Activated T-helper 1 cell treated with anti-CD3 and anti-CD28 coated beads, Interleukin-12 subunit alpha, Interleukin-12 subunit beta, Interleukin-2, Interleukin-4 antibody, amounts not matched to agents 30 ng/mL and 10 ng/mL and 1 ng/mL, durations not matched to agents 14 hours and 24 hours and 36 hours (primary cell): ENCODE results near the gene AUTS2. TPM values are rescaled to one million over a fixed set of nuclear protein-coding genes. Genes with fewer than 3 reads are reported as not detected.

Experiments
- DNase-seq: peaks from one replicate; pipeline ENCODE4 v3.0.0; 2021; ENCODE audit warnings: low spot score
- H3K27ac Mint-ChIP-seq: one replicate; pipeline ENCODE4 v1.8.0; 2021; ENCODE audit warnings: mild to moderate bottlenecking, mixed read lengths
- H3K27me3 Mint-ChIP-seq: one replicate; pipeline ENCODE4 v1.8.0; 2022; ENCODE audit warnings: mild to moderate bottlenecking, moderate library complexity, mixed read lengths; ENCODE audit not compliant: insufficient read depth
- H3K36me3 Mint-ChIP-seq: one replicate; pipeline ENCODE4 v1.8.0; 2021; ENCODE audit warnings: low read depth, mixed read lengths
- H3K4me1 Mint-ChIP-seq: one replicate; pipeline ENCODE4 v1.8.0; 2021; ENCODE audit warnings: low read depth, mixed read lengths
- H3K4me3 Mint-ChIP-seq: one replicate; pipeline ENCODE4 v1.8.0; 2021; ENCODE audit warnings: mild to moderate bottlenecking, moderate library complexity, mixed read lengths
- H3K9me3 Mint-ChIP-seq: one replicate; pipeline ENCODE4 v1.8.0; 2021; ENCODE audit warnings: mixed read lengths
- intact Hi-C: fragments of 100-400 bp; cut with micrococcal nuclease; formaldehyde crosslinking; loops from one replicate; pipeline ENCODE4 v1.15.1; 2024
- total RNA-seq: library from RNA; stranded (reverse); gene quantifications from 2 replicates; pipeline ENCODE4 v1.2.3, GENCODE V29; 2022

Gene AUTS2
- total RNA-seq, 1 donor from 2014 or later: 2.7 TPM

DNA sequence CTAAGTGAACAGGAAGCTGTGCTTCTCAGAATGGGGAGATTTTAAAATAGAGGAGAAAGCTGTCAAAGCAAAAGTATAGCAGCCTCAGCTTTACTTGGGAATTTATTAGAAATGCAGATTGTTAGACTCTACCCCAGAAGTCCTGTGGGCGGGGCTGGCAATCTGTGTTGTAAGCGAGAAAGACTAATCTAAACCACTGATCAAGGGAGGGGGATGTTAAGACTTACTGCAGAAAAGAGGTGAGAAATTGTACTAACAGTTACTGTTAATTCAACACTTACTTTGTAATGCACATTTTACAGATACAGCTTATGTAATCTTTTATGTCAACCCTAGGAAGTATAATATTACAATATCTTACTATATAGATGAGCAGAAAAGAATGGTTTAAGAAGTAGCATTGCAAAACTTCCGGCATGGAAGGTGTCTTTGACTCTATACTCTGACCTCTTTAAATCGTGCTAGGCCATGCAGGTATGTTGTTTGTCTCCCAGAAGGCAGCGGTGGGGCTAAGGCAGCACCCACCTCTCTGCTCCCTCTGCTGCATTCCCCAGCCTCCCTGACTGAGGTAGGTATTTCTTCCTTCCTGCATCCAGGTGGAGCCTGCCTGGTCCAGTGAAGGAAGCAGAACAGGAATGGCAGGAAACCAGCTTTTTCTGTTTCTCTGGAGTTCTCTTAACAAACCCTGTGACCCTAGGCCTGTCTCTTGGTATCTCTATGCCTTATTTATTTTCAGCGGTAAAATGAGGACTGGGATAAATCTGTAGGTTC lies 462.2 kb downstream of the AUTS2 start:
- H3K4me3 Mint-ChIP-seq: no peak overlapping the region

DNA sequence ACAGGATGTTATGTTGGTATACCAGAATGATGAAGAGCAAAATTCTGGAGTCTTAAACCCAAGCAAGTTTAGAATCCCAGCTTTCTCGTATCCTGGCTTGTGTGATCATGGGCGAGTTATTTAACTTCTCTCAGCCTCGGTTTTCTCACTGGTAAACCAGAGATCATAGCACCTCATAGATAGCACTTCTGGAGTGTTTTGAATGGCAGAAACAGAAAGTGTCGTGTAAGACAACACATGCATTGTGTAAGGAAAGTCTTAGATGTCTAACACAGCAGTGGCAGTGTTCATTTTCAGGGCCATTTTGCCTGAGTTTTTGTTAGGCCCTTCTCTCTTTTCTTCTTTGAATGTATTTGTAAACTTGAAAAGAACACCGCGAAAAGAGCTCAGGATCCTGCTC lies 465.1 kb downstream of the AUTS2 start:
- no peak overlapping the region for H3K27ac Mint-ChIP-seq
- no peak for DNase-seq
- H3K27me3 Mint-ChIP-seq: no peaks in the 10 kb centered on the region
- H3K4me3 Mint-ChIP-seq: no peak overlapping the region
- intact Hi-C loops: no loop called here
- H3K4me1 Mint-ChIP-seq: no peaks in the 10 kb centered on the region
- no peaks in the 10 kb centered on the region for H3K36me3 Mint-ChIP-seq
- peaks cover 3% of the 10 kb centered on the region for H3K9me3 Mint-ChIP-seq

More for the DNA sequence above, 462.2 kb downstream of the AUTS2 start:
- Mint-ChIP-seq H3K36me3 (no peaks in the 10 kb centered on the region), H3K9me3 (peaks cover 3% of the 10 kb centered on the region), H3K27ac (no peak overlapping the region), H3K27me3 (no peaks in the 10 kb centered on the region), H3K4me1 (no peaks in the 10 kb centered on the region)
- DNase-seq: no peak
- intact Hi-C loops: no loop called here

DNA sequence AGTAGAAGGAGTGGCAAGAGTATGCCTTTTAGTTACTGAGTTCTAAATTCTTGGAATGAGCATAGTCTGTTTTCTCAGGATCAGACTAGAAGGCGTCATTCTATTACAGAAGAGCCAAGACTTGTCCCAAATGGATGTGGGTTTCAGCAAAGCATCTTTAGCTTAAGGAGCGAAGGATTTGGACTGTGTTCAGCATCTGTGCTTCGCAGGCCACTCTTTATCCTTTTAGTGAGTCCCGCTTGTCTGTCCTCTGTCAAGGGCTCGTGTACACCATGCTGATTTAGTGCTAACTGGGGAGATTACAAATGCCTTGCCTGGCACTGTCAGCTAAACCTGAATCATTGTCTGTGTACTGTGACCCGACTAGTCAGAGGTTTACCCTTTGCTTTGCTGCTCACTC lies 465.7 kb downstream of the AUTS2 start:
- Mint-ChIP-seq H3K27me3 (no peaks in the 10 kb centered on the region), H3K36me3 (no peaks in the 10 kb centered on the region), H3K4me3 (no peak overlapping the region), H3K9me3 (peaks cover 3% of the 10 kb centered on the region), H3K4me1 (no peaks in the 10 kb centered on the region), H3K27ac (no peak overlapping the region)
- DNase-seq: no peak
- intact Hi-C loops: no loop called here

DNA sequence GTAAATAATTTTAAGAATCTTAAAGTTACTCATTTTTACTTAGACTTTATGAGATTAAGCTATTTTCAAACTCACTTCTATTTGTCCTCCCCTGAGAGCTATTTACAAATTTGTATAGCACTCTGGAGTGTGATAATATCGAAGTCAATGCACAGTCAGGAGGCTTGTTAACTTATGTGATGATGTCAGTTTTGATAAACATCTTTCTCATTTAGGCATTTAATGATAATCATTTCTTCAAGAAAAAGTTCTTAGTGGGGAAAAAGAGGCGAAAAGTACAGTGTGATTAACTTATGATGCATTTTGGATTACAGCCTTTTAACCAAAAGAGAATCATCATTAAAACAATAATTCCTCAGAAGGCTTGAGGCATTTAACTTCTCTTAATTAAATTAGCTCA lies 468.6 kb downstream of the AUTS2 start:
- no peak for DNase-seq
- H3K27me3 Mint-ChIP-seq: no peaks in the 10 kb centered on the region
- peaks cover 6% of the 10 kb centered on the region for H3K9me3 Mint-ChIP-seq
- intact Hi-C loops: no loop called here
- no peak overlapping the region for H3K4me3 Mint-ChIP-seq
- H3K27ac Mint-ChIP-seq: no peak overlapping the region
- no peaks in the 10 kb centered on the region for H3K36me3 Mint-ChIP-seq
- H3K4me1 Mint-ChIP-seq: no peaks in the 10 kb centered on the region

DNA sequence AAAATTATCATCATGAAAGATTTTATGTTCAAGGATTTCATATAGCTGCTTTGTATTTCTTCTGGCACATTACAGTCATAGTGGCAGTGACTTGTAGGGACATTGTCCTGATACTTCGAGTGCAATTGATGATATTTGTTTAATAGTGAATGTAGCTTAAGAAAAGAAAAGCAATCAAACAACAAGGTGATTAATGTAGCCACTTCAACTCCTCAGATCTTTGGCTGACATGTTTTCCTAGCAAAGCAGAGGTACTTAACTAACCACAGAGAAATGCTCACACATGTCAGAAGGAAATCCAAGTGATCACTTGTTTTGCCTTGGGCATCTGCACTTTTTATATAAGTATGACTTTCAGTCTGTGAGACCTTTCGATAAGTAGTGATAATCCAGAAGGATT lies 470.3 kb downstream of the AUTS2 start:
- Mint-ChIP-seq H3K36me3 (no peaks in the 10 kb centered on the region), H3K27ac (no peak overlapping the region), H3K4me1 (no peaks in the 10 kb centered on the region), H3K27me3 (no peaks in the 10 kb centered on the region), H3K4me3 (no peak overlapping the region), H3K9me3 (peaks cover 3% of the 10 kb centered on the region)
- intact Hi-C loops: no loop called here
- DNase-seq: no peak

DNA sequence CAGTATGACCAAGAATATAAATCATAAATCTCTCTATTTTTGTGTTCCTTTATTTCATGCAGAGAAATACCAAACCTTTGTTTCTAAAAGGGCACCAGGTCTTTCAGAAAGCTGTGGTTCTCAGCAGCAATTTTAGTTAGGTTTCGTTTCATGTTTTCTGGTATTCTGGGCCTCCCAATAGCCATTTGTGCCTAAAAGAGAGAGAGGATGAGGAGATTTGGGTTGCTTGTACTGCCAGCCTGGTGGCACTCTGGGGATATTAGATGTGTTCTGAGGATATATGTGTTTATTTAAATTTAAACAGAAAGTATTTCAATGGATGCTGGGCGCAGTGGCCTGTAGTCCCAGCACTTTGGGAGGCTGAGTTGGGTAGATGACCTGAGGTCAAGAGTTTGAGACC lies 471.7 kb downstream of the AUTS2 start:
- Mint-ChIP-seq H3K9me3 (peaks cover 3% of the 10 kb centered on the region), H3K36me3 (no peaks in the 10 kb centered on the region), H3K4me1 (no peaks in the 10 kb centered on the region), H3K27me3 (no peaks in the 10 kb centered on the region), H3K4me3 (no peak overlapping the region), H3K27ac (no peak overlapping the region)
- intact Hi-C loops: no loop called here
- DNase-seq: no peak

DNA sequence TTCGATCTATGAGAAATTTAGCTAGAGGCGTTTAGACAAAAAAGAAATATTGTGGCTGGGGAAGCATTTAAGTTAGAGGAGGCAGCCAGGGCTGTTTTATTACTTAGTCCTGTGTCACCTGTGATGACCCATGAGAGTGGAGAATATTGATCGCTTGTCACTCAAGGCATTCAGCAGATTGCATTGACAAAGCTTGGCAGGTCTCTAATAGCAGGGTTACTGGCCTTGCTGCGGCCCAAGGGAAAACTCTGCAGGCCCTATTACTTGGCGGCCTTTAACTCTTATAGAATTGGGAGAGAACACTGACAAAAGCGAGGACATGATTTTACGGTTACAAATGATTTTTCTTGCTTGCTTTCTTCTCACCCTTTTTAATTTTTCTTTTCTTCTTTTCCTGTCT lies 473.5 kb downstream of the AUTS2 start:
- DNase-seq: no peak
- H3K4me1 Mint-ChIP-seq: no peaks in the 10 kb centered on the region
- no peak overlapping the region for H3K27ac Mint-ChIP-seq
- H3K36me3 Mint-ChIP-seq: no peaks in the 10 kb centered on the region
- no peaks in the 10 kb centered on the region for H3K27me3 Mint-ChIP-seq
- intact Hi-C loops: no loop called here
- no peak overlapping the region for H3K4me3 Mint-ChIP-seq
- peaks cover 3% of the 10 kb centered on the region for H3K9me3 Mint-ChIP-seq

DNA sequence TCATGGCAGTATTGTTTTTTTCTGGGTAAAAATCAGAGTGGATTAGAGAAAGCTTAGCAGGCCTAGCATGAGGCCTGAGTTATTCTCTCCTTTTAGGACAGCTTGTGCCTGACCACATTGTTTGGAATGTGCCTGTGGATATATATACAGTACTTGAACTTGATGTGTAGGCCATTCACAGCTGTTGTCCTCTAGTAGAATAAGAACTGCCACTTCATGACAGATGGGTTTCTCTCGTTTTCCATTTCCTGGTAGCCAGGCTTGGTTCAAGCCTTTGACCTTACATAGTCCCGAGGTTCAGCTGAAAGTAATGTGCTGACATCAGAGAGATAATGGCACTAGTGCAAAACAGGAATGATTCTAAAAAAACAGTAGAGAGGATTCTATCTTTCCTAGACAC lies 473.9 kb downstream of the AUTS2 start:
- Mint-ChIP-seq H3K4me1 (no peaks in the 10 kb centered on the region), H3K27me3 (no peaks in the 10 kb centered on the region), H3K9me3 (peaks cover 3% of the 10 kb centered on the region), H3K36me3 (no peaks in the 10 kb centered on the region), H3K27ac (no peak overlapping the region), H3K4me3 (no peak overlapping the region)
- DNase-seq: no peak
- intact Hi-C loops: no loop called here

DNA sequence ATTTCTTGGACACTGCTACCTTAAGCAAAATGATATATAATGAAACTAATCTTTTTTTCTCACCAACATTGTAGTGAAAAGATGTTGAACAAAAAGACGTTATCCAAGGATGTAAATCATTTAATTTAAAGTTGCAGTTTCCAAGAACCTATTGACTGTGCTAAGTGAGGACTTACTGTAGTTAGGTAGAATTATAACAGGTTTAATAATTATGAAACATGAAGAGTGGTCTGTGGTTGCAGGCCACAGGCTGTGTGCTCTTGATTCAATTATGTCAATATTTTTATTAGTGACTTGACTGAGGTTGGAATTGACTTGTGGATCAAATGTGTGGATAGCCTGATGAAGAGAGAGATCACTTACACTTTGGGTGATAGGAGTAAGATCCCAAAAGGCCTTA lies 478.1 kb downstream of the AUTS2 start:
- Mint-ChIP-seq H3K36me3 (no peaks in the 10 kb centered on the region), H3K4me3 (no peak overlapping the region), H3K27ac (no peak overlapping the region), H3K27me3 (no peaks in the 10 kb centered on the region), H3K9me3 (peaks cover 6% of the 10 kb centered on the region), H3K4me1 (no peaks in the 10 kb centered on the region)
- intact Hi-C loops: no loop called here
- DNase-seq: no peak

DNA sequence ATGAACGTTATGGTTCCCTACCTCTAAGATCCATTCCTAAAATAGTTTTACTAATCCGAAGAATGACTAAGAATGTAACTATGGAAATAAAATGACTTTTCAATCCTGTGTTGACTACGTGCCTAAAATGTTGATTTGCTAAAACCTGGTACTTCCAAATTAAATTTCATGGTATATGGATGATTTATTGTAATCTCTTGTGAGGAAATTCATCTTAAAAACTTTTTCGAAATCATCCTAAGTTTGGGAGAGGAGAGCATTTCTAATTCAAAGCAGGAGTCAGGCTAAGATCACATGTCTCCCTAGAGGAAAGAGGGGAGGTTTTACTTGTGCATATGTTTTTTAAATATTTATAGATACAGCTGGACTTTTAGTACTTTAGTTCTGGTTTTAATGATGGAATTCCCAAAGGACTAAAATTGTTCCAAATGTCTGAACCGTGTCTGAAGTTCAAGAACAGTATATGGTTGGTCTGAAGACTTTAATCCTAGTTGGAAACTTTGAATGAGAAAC lies 483.9 kb downstream of the AUTS2 start:
- Mint-ChIP-seq H3K9me3 (peaks cover 5% of the 10 kb centered on the region), H3K4me1 (no peaks in the 10 kb centered on the region), H3K27me3 (no peaks in the 10 kb centered on the region), H3K36me3 (no peaks in the 10 kb centered on the region), H3K4me3 (no peak overlapping the region), H3K27ac (no peak overlapping the region)
- DNase-seq: no peak
- intact Hi-C loops: no loop called here

DNA sequence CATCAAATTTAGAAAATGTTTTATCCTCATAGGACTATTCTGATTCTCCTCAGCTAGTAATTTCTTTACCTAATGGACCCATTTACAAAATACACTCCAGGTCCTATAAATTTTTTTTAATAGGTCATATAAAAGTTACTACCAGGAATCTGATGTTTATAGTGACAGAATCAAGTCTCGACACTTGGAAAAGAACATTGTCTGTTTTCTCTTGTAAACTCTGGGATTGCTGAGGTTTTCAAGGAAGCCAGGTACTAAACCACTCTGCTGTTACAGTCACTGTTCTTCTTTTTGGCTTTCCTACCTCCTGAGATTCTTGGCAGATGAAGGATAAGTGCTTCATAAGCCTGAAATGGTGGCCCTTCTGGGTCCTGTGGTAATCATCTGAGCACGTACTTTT lies 493.1 kb downstream of the AUTS2 start:
- Mint-ChIP-seq H3K9me3 (no peaks in the 10 kb centered on the region), H3K36me3 (no peaks in the 10 kb centered on the region), H3K4me3 (no peak overlapping the region), H3K27me3 (no peaks in the 10 kb centered on the region), H3K27ac (no peak overlapping the region), H3K4me1 (no peaks in the 10 kb centered on the region)
- DNase-seq: no peak
- intact Hi-C loops: no loop called here

DNA sequence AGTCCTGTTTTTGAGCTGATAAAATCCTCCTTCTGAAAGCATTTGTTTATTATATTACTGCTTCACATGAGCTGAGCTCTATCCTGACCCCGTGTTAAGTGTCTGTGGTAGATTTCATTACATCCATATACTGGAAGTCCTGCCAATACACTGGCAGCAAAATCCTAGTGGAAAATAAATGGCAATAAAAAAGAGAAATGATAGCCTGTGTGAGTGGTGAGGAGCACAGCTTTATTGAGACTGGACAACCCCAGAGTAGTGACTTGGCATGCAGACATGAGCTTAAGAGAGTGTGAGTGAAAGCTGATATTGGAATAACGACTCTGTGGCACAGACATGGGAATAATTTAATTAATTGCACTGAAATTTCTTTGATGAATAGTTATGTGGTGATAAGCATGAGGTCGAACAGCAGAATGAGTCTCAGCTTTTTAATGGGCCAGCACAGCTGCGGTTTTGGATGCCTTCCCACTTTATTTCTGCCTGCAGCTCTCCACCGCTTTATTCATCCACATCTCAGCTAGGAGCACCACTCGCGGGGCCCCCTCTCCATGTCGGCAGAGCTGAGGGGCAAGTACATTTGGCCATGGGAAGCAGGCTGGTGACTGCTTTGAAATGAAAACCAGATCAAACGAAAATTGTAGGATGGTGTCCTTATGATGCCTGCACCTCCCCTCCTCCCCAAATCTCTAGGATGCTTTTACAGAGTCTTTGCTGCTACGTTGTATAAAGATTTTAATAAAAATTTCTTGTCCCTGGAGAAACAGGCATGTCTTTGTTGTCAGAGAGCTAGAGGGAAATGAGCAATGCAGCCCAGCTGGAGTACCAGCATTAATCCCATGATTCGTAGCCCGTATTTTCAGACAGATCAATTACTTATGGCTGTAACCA lies 494.3 kb downstream of the AUTS2 start:
- Mint-ChIP-seq H3K27ac (no peak overlapping the region), H3K27me3 (no peaks in the 10 kb centered on the region), H3K4me1 (no peaks in the 10 kb centered on the region), H3K9me3 (no peaks in the 10 kb centered on the region), H3K36me3 (no peaks in the 10 kb centered on the region), H3K4me3 (no peak overlapping the region)
- intact Hi-C loops: no loop called here
- no peak for DNase-seq

DNA sequence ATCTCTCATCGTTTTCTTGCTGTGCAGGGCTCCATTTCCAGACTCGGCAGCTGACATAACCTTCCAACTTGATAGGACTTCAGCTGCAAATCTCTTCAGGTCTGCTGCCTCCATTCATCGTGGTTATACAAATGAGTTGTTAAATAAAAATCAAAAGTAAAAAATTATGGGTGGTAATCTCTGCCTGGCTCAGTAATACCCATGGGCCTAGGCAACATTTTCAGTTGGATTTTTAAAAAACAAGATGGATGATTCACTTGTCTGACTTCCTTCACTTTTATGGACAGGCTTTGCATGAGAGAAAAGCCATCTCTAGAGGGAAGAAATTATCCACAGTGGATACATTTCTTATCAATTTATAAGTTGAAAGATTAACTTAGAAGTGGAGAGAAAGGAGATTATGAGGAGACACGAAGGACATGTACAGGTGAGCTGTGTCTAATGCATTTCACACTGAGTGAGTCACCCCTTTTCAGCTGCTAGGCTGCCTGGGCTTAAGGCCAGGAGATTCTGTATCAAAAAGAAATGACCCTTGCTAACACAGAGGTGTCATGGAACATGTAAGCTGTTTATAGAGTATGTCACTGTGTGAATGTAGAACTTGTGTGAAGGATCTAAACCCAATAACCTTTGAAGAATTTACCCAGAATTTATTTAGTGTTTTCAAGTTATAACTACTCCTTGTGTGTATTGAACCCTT lies 495.1 kb downstream of the AUTS2 start:
- H3K9me3 Mint-ChIP-seq: no peaks in the 10 kb centered on the region
- no peaks in the 10 kb centered on the region for H3K36me3 Mint-ChIP-seq
- no peaks in the 10 kb centered on the region for H3K27me3 Mint-ChIP-seq
- intact Hi-C loops: no loop called here
- H3K4me1 Mint-ChIP-seq: no peaks in the 10 kb centered on the region
- no peak overlapping the region for H3K4me3 Mint-ChIP-seq
- H3K27ac Mint-ChIP-seq: no peak overlapping the region
- no peak for DNase-seq
